HPDE6-E6E7 (cell line): ENCODE measurements around the gene GPC6.

ENCODE experiments used
- DNase-seq: peaks from one replicate; pipeline ENCODE4 v3.0.0; 2011; ENCODE audit warnings: missing footprints; ENCODE audit errors: extremely low spot score

Gene GPC6

GRCh38 chr13:94112731-94113130 lies 886.1 kb downstream of the GPC6 start:
- DNase-seq = no peak

- no peak for DNase-seq
Measured at GRCh38 chr13:94113245-94113644, 886.6 kb downstream of the GPC6 start.

- DNase-seq = no peak
Measured at GRCh38 chr13:94114166-94114565, 887.6 kb downstream of the GPC6 start.

- no peak for DNase-seq
Measured at GRCh38 chr13:94115054-94115453, 888.4 kb downstream of the GPC6 start.

DNA sequence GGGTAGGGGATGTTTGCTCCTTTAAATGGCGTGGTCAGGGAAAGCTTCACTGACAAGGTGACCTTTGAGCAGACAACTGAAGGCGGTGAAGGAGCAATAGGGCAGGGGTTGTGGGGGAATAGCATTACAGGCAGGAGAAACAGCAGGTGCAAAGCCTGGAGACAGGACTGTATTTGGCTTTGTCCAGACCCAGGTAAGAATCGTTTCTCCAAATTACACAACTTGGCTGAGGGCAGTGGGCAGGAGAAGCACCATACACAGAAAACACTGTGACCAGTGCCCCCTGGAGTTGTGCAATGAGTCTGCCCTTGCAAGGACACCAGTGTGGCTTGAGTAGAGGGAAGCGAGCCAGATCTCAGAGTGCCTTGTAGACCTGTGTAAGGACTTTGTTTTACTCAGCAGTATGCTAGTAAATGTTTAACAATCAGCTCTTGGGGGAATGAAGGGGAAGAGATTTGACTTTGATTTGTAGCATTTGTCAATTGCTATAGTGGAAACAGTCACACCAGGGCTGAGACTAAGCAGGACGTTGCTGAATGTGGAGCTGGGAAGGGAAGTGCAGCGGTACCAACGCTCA lies 892.8 kb downstream of the GPC6 start:
- no peak for DNase-seq

- DNase-seq = no peak
Measured at GRCh38 chr13:94120878-94121277, 894.3 kb downstream of the GPC6 start.

DNA sequence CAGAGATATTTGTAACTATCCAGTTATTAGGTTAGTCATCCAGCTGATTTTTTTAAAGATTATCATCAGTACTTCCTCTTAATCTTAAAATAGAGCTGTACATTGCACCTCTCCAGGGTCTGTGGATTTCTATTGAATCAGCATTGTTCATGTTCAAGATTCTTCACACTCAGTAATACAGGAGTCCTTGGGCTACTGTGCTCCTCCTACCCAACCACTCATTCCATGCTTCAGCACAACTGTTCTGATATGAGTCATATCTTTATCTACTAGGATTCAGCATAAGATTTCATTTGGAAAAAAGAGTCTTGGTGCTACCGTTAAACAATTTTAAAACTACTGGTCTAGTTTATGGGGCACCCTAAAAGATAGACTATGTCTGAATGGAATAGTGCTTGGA lies 895.1 kb downstream of the GPC6 start:
- DNase-seq = no peak

GRCh38 chr13:94122300-94122915 lies 895.8 kb downstream of the GPC6 start:
- no peak for DNase-seq

- no peak for DNase-seq
Measured at GRCh38 chr13:94123557-94123956, 897.0 kb downstream of the GPC6 start.

DNA sequence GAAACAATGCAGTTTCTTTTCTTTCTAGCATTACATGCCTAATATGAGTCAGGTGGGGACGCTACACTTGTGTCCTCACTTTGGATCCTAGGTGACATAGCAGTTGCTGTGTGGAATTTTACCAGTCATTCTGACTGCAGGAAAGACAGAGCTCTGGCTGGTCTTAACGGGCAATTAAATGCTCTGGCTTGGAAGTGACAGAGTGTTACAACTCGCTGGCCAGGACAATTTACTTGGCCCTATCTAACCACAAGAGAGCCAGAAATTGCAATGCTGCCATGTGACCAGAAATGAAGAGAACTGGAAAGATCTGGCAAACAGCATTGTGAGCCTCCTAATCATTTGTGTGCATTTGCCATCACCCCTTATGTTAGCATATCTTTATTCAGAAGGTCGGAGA lies 901.8 kb downstream of the GPC6 start:
- DNase-seq = no peak

GRCh38 chr13:94129490-94129894 lies 902.9 kb downstream of the GPC6 start:
- no peak for DNase-seq

DNA sequence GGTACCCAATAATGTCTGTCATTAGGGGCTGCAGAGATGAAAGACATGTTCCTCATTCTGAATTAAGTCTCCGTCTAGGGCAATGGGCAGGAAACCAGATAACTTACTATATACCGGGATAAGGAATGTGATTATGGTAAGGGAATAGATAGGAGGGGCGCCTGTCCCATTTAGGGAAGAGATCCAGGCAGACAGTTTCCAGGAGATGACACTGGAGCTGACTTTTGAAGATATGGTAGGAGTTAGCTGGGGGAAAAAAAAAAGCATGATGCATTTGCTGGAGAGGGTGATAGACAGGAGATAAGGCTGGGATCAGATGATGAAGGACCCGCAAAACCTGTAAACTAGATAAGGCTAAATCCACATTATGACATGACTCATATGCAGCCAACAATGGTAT lies 912.2 kb downstream of the GPC6 start:
- no peak for DNase-seq

DNA sequence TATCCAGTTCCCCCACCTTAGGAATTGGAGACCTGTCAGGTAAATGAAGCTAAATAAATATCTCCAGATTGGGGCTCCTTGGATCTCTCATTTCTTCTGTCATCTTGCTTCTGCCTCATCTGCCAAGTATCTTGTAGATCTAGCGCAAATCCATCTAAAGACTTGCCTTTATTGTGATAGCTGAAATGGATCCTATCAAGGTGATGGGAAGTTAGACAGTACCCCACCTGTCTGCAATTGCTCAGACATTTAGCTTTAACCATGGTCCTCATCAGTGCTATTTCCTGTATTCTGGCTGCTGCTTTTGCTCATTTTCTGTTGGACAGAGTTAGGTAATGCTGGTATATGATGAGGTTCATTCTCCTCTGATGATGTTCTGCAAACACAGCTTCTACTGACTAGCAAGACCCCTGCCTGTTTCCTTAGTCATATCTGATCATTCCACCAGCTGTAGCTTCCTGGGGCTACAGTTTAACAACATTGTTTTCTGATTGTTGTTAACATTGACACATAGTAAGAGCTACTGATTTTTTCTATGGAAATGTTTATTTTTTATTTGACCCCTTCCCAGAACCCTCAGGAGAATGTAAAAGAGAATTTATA lies 912.9 kb downstream of the GPC6 start:
- no peak for DNase-seq

DNA sequence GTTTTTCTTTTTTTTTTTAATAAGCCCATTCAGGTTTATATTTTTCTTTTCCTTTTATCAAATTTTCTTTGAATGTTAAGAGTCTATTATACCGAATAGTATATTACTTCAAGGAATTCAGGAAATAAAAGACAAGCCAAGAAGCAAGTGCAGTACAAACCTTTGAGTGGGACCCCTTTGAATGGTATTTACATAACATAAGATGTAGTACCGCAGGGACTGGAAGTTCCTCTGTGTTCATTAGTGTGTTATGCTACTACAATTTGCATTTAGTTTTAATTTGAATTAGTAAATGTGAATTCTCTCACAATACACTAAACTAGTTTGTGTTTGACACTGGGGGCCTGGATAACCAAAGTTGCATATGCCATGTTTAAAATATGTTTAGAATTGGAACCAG lies 913.4 kb downstream of the GPC6 start:
- no peak for DNase-seq

DNA sequence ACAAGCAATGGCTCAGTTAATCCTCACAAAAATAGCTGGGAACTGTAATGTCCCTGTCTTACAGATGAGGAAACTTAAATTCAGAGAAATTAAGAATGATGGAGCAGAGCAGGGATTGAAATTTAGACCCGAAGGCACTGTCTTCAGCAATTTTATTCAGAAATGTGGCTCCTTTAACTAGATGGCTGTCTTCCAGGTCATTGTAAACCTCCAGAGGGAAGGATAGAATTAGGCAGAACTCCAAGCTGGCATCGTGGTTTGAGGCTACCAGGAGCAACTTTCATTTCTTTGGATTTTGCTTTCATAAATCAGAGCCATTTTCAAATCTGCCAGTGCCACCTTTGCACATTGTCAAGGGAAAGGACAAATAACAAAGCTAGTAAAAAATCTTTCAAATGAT lies 913.9 kb downstream of the GPC6 start:
- DNase-seq = no peak

DNA sequence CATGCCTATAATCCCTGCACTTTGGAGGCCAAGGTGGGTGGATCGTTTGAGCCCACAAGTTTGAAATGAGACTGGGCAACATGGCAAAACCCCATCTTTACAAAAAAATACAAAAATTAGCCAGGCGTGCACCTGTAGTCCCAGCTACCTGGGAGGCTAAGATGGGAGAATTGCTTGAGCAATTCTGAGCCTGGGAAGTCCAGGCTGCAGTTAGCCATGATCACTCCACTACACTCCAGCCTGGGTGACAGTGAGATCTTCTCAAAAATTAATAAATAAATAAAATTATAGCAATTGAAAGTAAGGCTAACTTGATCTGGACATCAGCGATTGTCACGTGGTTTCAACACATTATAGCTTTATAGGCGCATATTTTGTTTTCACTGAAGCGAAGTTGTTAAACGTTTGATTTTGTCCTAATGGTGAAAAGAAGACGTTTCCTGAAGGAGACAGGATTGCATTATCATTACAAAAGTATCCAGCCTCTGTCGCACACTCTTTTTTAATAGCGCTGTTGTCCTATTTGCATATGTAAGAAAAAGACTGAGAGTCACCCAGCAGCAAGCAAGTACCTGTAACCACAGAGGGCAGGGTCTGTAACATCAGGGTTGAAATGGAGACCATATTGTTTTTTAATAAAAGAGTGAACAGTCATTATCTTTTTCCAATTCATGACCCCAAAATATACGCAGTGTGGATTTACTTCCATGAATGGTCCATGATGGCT lies 917.2 kb downstream of the GPC6 start:
- DNase-seq = no peak

- DNase-seq = no peak
Measured at GRCh38 chr13:94145966-94146365, 919.4 kb downstream of the GPC6 start.

DNA sequence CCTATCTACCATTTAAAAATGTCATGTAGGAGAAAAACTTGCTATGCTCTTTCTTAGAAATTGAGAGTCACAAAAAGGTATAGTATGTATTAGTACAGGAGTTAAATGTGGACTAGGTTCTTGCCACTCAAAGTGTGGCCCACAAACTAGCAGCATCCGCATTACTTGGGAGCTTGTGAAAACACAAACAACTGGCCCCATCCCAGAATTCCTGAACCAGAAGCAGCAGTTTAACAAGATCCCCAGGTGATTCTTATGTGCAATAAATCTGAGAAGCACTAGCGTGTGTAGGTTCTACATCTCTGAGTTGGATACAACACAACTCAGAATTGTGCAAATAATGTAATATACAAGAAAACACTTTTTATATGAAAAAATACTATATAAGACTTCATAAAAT lies 927.0 kb downstream of the GPC6 start:
- no peak for DNase-seq

GRCh38 chr13:94154367-94154766 lies 927.8 kb downstream of the GPC6 start:
- DNase-seq = no peak

DNA sequence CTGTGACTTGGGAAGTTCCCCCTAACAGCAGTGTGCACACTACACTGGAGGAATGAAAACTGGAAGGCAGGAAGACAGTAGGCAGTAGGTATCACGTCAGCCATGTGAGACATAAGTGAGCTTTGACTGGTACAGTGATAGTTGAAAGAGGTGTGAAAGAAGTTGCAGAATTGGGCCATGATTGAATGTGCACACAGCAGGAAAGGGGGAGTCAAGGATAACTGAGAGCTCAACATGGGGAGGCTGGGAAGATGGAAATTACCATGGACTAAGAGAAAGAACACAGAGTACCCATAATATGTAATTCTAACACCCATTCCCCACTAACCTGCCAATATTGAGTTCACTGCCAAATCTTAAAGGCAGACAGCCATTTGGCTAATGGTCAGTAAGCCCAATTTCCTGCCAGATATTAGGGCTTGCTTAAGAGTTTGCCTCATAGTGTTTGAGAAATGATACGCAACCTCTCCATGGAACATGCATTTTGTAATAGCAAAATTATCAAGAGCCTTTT lies 931.2 kb downstream of the GPC6 start:
- DNase-seq = no peak

DNA sequence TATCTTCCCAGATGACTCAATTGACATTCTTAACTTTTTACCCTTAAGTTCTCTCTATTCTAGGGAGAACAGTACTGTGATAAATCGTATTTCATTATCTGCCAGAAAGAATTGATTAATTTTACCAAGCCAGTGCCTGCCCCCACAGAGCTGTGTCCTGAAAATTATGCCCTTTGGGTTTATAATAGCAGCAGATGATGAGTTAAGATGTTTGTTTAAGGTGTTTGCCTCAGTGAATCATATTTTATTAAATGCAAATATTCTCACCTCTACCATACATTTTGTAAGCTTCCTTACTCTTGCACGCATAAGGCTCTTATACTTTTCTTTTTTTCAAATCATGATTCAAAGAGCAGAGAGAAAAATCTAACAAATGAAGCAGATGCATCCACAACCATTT lies 934.3 kb downstream of the GPC6 start:
- no peak for DNase-seq

- no peak for DNase-seq
Measured at GRCh38 chr13:94162289-94162688, 935.7 kb downstream of the GPC6 start.

DNA sequence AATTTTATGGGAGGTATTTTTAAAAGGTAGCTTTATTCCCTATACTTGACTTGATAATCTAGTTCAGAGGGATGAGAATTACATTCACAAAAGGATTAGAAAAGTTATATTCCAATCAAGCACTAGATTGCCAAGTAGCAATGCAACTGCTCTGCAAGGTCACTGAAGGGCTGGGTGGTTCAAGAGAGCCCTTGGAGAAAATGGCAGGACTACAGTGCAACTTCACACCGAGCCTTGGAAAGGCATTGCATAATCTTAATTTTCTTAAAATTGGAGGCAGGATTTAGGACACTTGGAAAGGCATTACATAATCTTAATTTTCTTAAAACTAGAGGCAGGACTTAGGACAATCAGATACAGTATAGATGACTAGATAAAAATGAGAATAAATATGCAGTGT lies 936.9 kb downstream of the GPC6 start:
- DNase-seq = no peak
